Bronchial epithelial cell (primary cell): ENCODE data around the gene PARD6G. TPM values are rescaled to one million over a fixed set of nuclear protein-coding genes. Genes with fewer than 3 reads are reported as not detected.
A peak's percentile ranks its signal among the peaks of the same experiment; 100 is the strongest.

ENCODE experiments used
- DNase-seq: peaks from one replicate; pipeline ENCODE4 v3.0.0-alpha.2; 2010; ENCODE audit warnings: low read depth
- FAIRE-seq: peaks from 2 replicates; lab custom pipeline; 2011; peaks lifted over from hg19 to GRCh38; lab: Jason Lieb, UNC
- H3K27me3 ChIP-seq: 2 replicates; pipeline ENCODE4 v1.5.1; 2011; ENCODE audit warnings: low read length; ENCODE audit not compliant: control insufficient read depth, insufficient read depth
- H3K36me3 ChIP-seq: 2 replicates; pipeline ENCODE4 v1.5.1; 2011; ENCODE audit warnings: low read length; ENCODE audit not compliant: control insufficient read depth, insufficient read depth
- H3K4me3 ChIP-seq: 2 replicates; pipeline ENCODE4 v1.5.1; 2011; ENCODE audit warnings: mild to moderate bottlenecking, low read depth, low read length, control low read depth
- total RNA-seq: library from RNA; depleted of rRNA; stranded (reverse); fragments of >200 nt; gene quantifications from 2 replicates; pipeline ENCODE4 v1.2.1, GENCODE V29; 2014
- TF ChIP-seq, protein P1 (sequence below): IDR thresholded peaks from 2 replicates; pipeline ENCODE4 v1.5.1; 2011; ENCODE audit warnings: mild to moderate bottlenecking, moderate library complexity, low read length, control low read depth, inconsistent platforms; ENCODE audit not compliant: insufficient read depth, severe bottlenecking

The PARD6G gene
- total RNA-seq, 1 donor from 2014 or later: 13.2 TPM

DNA sequence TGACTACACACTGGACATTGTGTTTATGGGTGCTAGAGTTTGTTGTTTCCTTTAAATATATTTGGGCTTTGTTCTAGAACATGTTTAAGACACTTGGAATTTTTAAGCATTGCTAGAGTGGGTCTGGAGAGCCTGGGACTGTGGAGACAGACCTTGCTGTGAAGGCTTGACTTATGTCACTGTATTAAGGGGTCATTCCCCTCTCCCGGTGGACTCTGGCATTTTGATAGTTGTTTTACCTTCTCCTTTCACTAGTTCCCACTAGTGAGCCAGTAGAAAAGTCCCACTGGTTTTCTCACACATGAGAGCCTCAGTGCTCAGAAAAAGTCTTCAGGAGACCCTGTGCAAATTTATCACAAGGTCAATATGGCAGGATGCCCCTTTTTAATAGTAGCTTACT lies 119.7 kb downstream of the PARD6G start:
- Histone ChIP-seq H3K4me3 (no peak overlapping the region), H3K27me3 (no peaks in the 10 kb centered on the region), H3K36me3 (no peaks in the 10 kb centered on the region)
- no peak for FAIRE-seq
- DNase-seq: no peak
- TF ChIP-seq, protein P1, sequence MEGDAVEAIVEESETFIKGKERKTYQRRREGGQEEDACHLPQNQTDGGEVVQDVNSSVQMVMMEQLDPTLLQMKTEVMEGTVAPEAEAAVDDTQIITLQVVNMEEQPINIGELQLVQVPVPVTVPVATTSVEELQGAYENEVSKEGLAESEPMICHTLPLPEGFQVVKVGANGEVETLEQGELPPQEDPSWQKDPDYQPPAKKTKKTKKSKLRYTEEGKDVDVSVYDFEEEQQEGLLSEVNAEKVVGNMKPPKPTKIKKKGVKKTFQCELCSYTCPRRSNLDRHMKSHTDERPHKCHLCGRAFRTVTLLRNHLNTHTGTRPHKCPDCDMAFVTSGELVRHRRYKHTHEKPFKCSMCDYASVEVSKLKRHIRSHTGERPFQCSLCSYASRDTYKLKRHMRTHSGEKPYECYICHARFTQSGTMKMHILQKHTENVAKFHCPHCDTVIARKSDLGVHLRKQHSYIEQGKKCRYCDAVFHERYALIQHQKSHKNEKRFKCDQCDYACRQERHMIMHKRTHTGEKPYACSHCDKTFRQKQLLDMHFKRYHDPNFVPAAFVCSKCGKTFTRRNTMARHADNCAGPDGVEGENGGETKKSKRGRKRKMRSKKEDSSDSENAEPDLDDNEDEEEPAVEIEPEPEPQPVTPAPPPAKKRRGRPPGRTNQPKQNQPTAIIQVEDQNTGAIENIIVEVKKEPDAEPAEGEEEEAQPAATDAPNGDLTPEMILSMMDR: no peak

DNA sequence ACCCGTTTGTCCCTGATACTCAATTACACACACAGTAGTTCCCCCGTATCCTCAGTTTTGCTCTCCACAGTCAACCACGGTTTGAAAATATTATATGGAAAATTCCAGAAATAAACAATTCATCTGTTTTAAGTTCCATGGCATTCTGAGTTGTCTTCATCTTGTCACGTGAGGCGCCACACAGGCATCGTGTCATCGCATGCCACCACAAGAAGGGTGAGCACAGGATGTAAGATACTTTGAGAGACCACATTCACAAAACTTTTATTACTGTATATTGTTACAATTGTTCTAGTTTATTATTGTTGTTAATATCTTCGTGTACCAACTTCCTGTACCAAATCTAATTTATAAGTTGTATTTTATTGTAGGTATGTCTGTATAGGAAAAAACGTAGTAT lies 120.5 kb downstream of the PARD6G start:
- DNase-seq (no peak), FAIRE-seq (no peak)
- H3K27me3 ChIP-seq: no peaks in the 10 kb centered on the region
- no peaks in the 10 kb centered on the region for H3K36me3 ChIP-seq
- H3K4me3 ChIP-seq: no peak overlapping the region
- TF ChIP-seq, protein P1: no peak

DNA sequence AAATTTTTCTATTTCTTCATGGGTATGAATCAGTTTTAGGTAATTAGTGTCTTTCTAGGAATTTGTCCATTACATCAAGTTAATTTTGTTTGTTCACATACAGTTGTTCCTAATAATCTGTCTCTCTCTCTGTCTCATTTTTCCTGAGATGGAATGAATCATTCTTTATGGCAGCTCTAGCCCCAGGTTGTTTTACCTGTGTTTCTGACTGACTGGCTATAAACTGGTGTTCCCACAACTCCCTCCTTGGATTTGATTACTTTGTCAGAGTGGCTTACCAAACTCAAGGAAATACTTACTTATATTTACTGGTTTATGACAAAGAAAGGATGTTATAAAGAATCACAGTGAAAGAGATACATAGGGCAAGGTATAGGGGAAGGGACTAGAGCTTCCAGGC lies 123.2 kb downstream of the PARD6G start:
- FAIRE-seq (no peak), DNase-seq (peak; percentile 69)
- Histone ChIP-seq H3K27me3 (no peaks in the 10 kb centered on the region), H3K4me3 (no peak overlapping the region), H3K36me3 (no peaks in the 10 kb centered on the region)
- TF ChIP-seq, protein P1: no peak

DNA sequence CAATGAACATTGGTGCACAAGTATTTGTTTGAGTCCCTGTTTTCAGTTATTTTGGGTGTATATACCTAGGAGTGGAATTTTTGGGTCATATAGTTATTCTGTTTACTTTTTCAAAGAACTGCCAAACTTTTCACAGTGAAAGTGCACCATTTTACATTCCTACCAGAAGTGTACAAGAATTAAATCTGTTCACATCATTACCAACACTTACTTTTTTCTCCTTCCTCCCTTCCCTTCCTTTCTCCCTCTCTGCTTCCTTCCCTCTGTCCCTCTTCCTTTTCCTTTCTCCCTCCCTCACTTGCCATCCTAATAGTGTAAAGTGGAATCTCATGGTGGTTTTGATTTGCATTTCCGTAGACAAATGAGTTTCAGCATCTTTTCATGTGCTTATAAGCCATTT lies 126.4 kb downstream of the PARD6G start:
- DNase-seq (no peak), FAIRE-seq (no peak)
- H3K36me3 ChIP-seq: peaks cover 3% of the 10 kb centered on the region
- H3K27me3 ChIP-seq: no peaks in the 10 kb centered on the region
- no peak overlapping the region for H3K4me3 ChIP-seq
- TF ChIP-seq, protein P1: no peak

DNA sequence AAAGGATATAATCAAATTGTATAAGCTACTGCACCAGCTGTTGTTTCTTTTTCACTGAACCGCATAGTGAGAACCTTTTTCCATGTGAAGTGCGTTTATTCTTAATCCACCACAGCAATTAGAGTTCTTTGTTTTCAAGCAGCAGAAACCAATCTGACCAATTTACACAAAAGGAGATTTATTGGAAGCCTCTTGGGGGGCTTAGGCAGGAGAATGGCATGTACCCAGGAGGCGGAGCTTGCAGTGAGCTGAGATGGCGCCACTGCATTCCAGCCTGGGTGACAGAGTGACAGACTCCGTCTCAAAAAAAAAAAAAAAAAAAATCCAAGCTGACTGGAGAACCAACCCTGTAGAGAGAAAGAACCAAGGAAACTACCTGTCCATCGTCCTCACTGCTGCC lies 128.2 kb downstream of the PARD6G start:
- no peaks in the 10 kb centered on the region for H3K27me3 ChIP-seq
- DNase-seq (no peak), FAIRE-seq (no peak)
- no peak overlapping the region for H3K4me3 ChIP-seq
- H3K36me3 ChIP-seq: peaks cover 3% of the 10 kb centered on the region
- TF ChIP-seq, protein P1: no peak

DNA sequence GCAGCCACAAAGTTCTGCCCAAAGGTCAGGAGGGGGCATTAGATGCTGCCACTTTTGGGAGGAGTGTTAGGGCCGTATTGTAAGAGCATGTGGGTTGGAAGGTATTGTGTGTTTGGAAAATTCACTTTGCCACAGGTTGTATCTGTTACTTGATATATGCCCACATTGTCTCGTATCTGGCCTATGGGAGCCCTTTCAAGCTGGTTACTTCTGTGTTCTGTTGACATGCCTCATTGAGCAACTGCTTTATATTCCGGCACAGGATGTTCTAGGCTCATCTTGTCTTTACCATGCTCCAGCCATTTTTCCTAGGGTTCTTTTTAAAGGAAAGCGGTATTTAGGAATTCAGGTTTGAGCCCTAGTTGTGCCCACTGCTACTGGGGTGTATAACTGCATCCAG lies 132.3 kb downstream of the PARD6G start:
- Histone ChIP-seq H3K27me3 (no peaks in the 10 kb centered on the region), H3K4me3 (no peak overlapping the region), H3K36me3 (peaks cover 3% of the 10 kb centered on the region)
- TF ChIP-seq, protein P1: no peak
- peak; percentile 7 for FAIRE-seq
- no peak for DNase-seq
